H7 (cell line): ENCODE measurements around the gene ODAD3. TPM values are rescaled to one million over a fixed set of nuclear protein-coding genes. Genes with fewer than 3 reads are reported as not detected.
A peak's percentile ranks its signal among the peaks of the same experiment; 100 is the strongest.
"Not testable (repeated sequence)": the region's sequence is repeated elsewhere in the genome, so short reads cannot be mapped to it uniquely, and the experiment has no call there.

Experiments
- DNase-seq: peaks from one replicate; pipeline ENCODE4 v3.0.0; 2012
- H3K27me3 ChIP-seq: 2 replicates; pipeline ENCODE4 v1.6.0; 2011; ENCODE audit warnings: mild to moderate bottlenecking, low read length; ENCODE audit not compliant: control insufficient read depth, insufficient read depth
- H3K36me3 ChIP-seq: replicated peaks from 2 replicates; pipeline ENCODE4 v1.5.1; 2011; ENCODE audit warnings: low read length; ENCODE audit not compliant: control insufficient read depth, insufficient read depth
- H3K4me3 ChIP-seq: 2 replicates; pipeline ENCODE4 v1.5.1; 2011; ENCODE audit warnings: low read depth, mild to moderate bottlenecking, control low read depth, low read length, moderate library complexity; ENCODE audit not compliant: insufficient read depth
- total RNA-seq: library from RNA; depleted of rRNA; stranded (reverse); fragments of >200 nt; shearing (Covaris generic); gene quantifications from 2 replicates; pipeline ENCODE4 v1.2.3, GENCODE V29; 2014

Gene ODAD3
- total RNA-seq, 1 experiment from 2014 or later, result 0.66 TPM

GRCh38 chr19:11383706-11384048, 51.2 kb downstream of the ODAD3 start:
- peaks cover 9% of the 10 kb centered on the region; the same call in 1 of the 2 replicates for H3K27me3 ChIP-seq
- H3K4me3 ChIP-seq, result peak overlapping the region; percentile 60
- H3K36me3 ChIP-seq, result no peaks in the 10 kb centered on the region
- peak; percentile 69 for DNase-seq

- peak; percentile 89 for DNase-seq
- no peaks in the 10 kb centered on the region; the same call in 1 of the 2 replicates for H3K36me3 ChIP-seq
- peaks cover 9% of the 10 kb centered on the region; the same call in 1 of the 2 replicates for H3K27me3 ChIP-seq
- H3K4me3 ChIP-seq, result peak overlapping the region; percentile 60
These were observed 51.8 kb downstream of the ODAD3 start for GRCh38 chr19:11382898-11383705.

GRCh38 chr19:11380653-11381537, 54.0 kb downstream of the ODAD3 start:
- peak; percentile 98 for DNase-seq
- peak overlapping the region; percentile 73 for H3K4me3 ChIP-seq
- peaks cover 2% of the 10 kb centered on the region for H3K36me3 ChIP-seq
- H3K27me3 ChIP-seq, result peaks cover 9% of the 10 kb centered on the region; the same call in 1 of the 2 replicates

GRCh38 chr19:11379857-11380350, 55.0 kb downstream of the ODAD3 start:
- Histone ChIP-seq H3K36me3 (peaks cover 2% of the 10 kb centered on the region), H3K27me3 (peaks cover 9% of the 10 kb centered on the region; the same call in 1 of the 2 replicates), H3K4me3 (peak overlapping the region; percentile 73; the same call in 1 of the 2 replicates)
- peak; percentile 3 for DNase-seq

GRCh38 chr19:11379269-11379845, 55.6 kb downstream of the ODAD3 start:
- not testable (repeated sequence) for H3K27me3 ChIP-seq, H3K36me3 ChIP-seq, H3K4me3 ChIP-seq
- peak; percentile 32 for DNase-seq

- Histone ChIP-seq H3K27me3 (peaks cover 9% of the 10 kb centered on the region; the same call in 1 of the 2 replicates), H3K4me3 (no peak overlapping the region), H3K36me3 (peaks cover 2% of the 10 kb centered on the region)
- DNase-seq, result peak; percentile 85
These were observed 56.4 kb downstream of the ODAD3 start for GRCh38 chr19:11378319-11379189.

- Histone ChIP-seq H3K4me3 (no peak overlapping the region), H3K36me3 (peaks cover 2% of the 10 kb centered on the region), H3K27me3 (peaks cover 2% of the 10 kb centered on the region; the same call in 1 of the 2 replicates)
- no peak for DNase-seq
These were observed 57.2 kb downstream of the ODAD3 start for GRCh38 chr19:11377756-11378155.

GRCh38 chr19:11377237-11377636, 57.7 kb downstream of the ODAD3 start:
- peaks cover 2% of the 10 kb centered on the region for H3K36me3 ChIP-seq
- no peaks in the 10 kb centered on the region; the same call in 1 of the 2 replicates for H3K27me3 ChIP-seq
- no peak for DNase-seq
- no peak overlapping the region for H3K4me3 ChIP-seq

GRCh38 chr19:11375143-11375948, 59.6 kb downstream of the ODAD3 start:
- peak overlapping the region; percentile 52 for H3K4me3 ChIP-seq
- H3K27me3 ChIP-seq, result no peaks in the 10 kb centered on the region
- peak; percentile 75 for DNase-seq

GRCh38 chr19:11374433-11375142, 60.3 kb downstream of the ODAD3 start, which contains the start of gene SWSAP1:
TSS of gene SWSAP1 (plus strand) at chr19:11374666. CDS start at chr19:11374681, 15 bp downstream.
- no peaks in the 10 kb centered on the region for H3K27me3 ChIP-seq
- DNase-seq, result peak; percentile 99
- H3K4me3 ChIP-seq, result peak within 1 kb of the TSS; percentile 81
- H3K36me3 ChIP-seq, result peaks cover 2% of the 10 kb centered on the region

More at GRCh38 chr19:11375143-11375948, 59.6 kb downstream of the ODAD3 start:
- H3K36me3 ChIP-seq, result peaks cover 2% of the 10 kb centered on the region

- H3K27me3 ChIP-seq, result no peaks in the 10 kb centered on the region
- DNase-seq, result no peak
- H3K36me3 ChIP-seq, result peaks cover 4% of the 10 kb centered on the region
- H3K4me3 ChIP-seq, result peak overlapping the region; percentile 81
These were observed 61.0 kb downstream of the ODAD3 start for GRCh38 chr19:11373885-11374432.
